ENCODE data around the gene C2orf78.
"Not testable (repeated sequence)": the region's sequence is repeated elsewhere in the genome, so short reads cannot be mapped to it uniquely, and the experiment has no call there.

The C2orf78 gene, protein sequence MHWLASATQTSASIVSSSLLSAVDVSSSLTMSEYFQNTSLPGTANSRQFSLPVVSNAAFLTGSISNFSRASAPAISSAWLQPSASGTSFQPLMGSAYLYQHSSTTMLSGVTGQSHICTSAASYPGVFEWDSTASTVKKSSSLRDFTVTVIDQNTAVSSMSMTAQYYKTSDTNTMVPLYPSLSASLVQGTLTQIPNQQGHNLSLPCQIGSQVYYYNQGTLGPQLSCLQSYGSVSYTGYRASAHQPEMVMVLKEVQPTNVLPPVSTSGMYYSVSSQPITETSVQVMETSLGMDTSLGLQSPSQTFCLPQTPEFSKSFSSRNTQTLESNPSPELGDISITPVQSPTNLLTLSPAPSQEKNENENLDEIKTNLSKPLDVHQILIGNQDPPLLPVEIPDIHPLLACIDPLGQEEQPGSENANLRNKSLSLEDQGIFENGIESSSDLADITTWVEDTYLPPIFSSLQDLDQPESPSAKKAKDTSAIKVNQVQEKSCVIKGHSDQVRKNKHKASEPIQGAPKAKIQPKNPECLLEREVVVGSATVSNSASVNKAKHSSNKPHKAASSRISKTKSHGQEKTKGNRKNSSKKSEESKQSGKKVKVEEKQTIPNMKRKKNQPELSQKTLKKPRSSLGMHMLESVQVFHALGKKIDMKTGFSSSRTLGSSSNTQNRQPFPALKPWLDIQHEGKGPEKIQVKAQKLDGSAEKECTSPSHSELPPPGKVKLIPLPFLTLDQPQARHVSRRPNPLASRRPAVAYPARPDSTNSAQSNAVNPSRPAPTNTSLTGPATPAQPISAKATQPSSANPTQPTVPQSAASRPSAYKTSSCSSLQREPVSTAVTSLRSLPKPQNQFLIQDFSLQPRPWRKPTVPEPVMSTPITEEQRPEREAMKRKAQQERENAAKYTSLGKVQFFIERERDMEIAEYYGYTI

DNA sequence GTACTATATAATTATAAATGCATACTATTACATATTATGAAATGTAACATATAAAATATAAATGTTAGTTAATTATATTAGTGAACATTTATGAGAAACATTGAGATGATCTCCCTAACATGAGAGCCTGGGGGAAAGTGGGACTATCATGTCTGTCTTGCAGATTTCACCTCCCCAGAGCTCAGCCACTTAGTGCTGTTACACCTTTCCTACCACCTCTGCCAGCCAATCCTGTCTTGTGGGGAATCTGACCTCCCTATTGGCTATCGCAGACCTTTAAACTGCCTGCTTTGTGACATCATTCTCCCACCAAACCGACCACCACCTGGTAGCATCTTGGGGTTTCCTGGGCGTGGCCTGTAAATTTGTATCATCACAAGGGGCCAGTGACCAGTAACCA, at the start of gene C2orf78:
Gene C2orf78 (plus strand): TSS at position 301 of the 400 bp plus-strand sequence. CDS start 127 bp downstream, outside the sequence.
- not testable (repeated sequence) for H3K4me3 Mint-ChIP-seq

DNA sequence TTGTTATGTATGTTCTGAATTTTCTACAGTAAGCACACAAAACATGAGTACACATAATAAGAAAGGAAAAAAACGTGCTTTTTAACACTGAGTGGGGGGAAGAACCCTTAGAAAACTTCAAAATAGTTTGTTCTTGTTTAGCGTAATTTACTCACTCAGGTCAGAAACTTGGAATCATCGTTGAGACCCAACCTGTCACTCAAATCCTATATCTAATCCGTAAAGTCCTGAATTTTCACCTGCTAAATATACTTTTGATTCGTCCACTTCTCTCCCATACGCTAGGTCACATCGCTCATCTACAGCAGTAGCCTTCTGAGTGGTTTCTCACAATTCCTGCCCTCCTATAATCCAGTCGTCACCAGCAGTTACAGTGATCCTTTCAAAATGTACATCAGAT, 47.6 kb upstream of the C2orf78 start:
- TF ChIP-seq, protein P1, sequence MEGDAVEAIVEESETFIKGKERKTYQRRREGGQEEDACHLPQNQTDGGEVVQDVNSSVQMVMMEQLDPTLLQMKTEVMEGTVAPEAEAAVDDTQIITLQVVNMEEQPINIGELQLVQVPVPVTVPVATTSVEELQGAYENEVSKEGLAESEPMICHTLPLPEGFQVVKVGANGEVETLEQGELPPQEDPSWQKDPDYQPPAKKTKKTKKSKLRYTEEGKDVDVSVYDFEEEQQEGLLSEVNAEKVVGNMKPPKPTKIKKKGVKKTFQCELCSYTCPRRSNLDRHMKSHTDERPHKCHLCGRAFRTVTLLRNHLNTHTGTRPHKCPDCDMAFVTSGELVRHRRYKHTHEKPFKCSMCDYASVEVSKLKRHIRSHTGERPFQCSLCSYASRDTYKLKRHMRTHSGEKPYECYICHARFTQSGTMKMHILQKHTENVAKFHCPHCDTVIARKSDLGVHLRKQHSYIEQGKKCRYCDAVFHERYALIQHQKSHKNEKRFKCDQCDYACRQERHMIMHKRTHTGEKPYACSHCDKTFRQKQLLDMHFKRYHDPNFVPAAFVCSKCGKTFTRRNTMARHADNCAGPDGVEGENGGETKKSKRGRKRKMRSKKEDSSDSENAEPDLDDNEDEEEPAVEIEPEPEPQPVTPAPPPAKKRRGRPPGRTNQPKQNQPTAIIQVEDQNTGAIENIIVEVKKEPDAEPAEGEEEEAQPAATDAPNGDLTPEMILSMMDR (IDR thresholded peaks at IDR 0.05), result no peak
- DNase-seq, result no peak
- Mint-ChIP-seq H3K9me3 (peaks cover 18% of the 10 kb centered on the region), H3K4me1 (peaks cover 15% of the 10 kb centered on the region), H3K27ac (peak overlapping the region; percentile 98), H3K36me3 (ENCODE audit: low read depth) (peaks cover 46% of the 10 kb centered on the region), H3K27me3 (ENCODE audit: low read depth, poor library complexity) (peaks cover 33% of the 10 kb centered on the region), H3K4me3 (peak overlapping the region; percentile 100)

More for the DNA sequence above, at the start of gene C2orf78:
- H3K27me3 Mint-ChIP-seq (ENCODE audit: low read depth, poor library complexity); H3K9me3 Mint-ChIP-seq; H3K4me1 Mint-ChIP-seq; H3K36me3 Mint-ChIP-seq (ENCODE audit: low read depth); H3K27ac Mint-ChIP-seq; DNase-seq: not testable (repeated sequence)

DNA sequence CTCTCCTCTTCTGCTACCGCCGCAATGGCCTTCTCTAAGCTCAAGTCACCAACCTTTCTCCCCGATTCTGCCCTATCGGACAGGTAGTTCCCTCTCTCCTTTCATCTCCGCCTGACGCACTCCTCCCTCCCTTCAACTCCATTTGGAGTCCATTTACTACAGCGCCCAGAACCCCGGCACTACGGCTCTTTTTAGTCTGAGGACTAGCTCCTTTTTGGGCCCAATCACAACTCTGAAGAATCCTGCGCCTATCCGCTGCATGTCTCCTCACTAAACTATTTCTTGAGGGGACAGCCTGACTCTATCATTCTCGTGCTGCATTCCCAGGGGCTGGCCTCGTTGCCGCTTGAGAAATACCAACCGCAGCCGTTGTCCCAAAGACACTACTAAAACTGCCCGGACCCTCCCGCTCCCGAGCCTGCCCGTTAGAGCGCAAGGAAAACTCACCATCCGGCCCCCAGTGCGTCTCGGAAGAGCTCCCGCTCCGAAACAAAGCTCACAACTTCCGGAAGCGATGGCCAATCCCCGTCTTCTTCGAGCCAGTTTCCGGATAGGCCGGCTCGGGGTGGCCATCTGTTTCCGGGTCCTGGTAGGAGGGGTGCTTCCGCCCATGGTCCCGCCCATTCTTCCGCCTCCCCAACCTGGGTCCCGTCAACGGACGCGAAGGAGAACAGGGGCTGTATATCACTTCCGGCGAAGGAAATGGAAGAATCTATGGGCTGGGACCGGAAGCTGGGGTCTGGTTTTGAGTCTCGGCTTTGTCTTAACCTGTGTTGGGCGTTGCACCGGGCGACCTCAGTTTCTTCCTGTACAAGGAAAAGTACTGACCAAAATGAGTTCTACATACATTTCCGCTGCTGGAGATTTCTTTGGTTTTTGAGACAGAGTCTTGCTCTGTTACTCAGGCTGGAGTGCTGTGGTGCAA, 46.9 kb upstream of the C2orf78 start, which contains the start of gene TPRKB:
Gene TPRKB (minus strand): TSS at position 491 of the 925 bp plus-strand sequence. CDS start 2,776 bp downstream, outside the sequence.
- H3K27me3 Mint-ChIP-seq (ENCODE audit: low read depth, poor library complexity), result peaks cover 41% of the 10 kb centered on the region
- H3K4me3 Mint-ChIP-seq, result peak within 1 kb of the TSS; percentile 100
- peaks cover 15% of the 10 kb centered on the region for H3K4me1 Mint-ChIP-seq
- TF ChIP-seq, protein P1 (IDR thresholded peaks at IDR 0.05), result no peak
- H3K27ac Mint-ChIP-seq, result peak within 1 kb of the TSS; percentile 98
- peak; percentile 81 for DNase-seq
- peaks cover 18% of the 10 kb centered on the region for H3K9me3 Mint-ChIP-seq
- peaks cover 47% of the 10 kb centered on the region for H3K36me3 Mint-ChIP-seq (ENCODE audit: low read depth)

DNA sequence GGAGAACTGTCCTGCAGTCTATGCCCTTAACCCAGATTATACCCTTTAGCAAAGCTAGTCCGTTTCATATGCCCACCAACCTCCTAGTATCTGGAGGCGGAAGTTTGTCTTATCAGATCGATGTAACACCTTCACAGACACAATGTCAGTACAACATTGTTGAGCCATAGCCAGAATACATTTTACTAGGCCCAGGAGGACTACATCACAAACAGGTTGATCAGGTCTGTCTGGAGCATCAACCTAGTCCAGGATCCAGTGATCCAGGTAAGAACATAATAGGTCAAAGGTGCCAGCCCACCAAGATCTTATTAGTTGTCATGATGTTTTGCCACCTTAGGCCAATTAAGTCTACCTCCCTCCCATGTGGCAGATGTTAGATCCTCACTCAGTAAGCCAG, 44.9 kb upstream of the C2orf78 start:
- H3K4me3 Mint-ChIP-seq, result no peak overlapping the region
- H3K9me3 Mint-ChIP-seq, result peaks cover 21% of the 10 kb centered on the region
- no peak for DNase-seq
- H3K4me1 Mint-ChIP-seq, result peaks cover 15% of the 10 kb centered on the region
- H3K27ac Mint-ChIP-seq, result no peak overlapping the region
- peaks cover 42% of the 10 kb centered on the region for H3K36me3 Mint-ChIP-seq (ENCODE audit: low read depth)
- peaks cover 43% of the 10 kb centered on the region for H3K27me3 Mint-ChIP-seq (ENCODE audit: low read depth, poor library complexity)
- TF ChIP-seq, protein P1 (IDR thresholded peaks at IDR 0.05), result no peak

DNA sequence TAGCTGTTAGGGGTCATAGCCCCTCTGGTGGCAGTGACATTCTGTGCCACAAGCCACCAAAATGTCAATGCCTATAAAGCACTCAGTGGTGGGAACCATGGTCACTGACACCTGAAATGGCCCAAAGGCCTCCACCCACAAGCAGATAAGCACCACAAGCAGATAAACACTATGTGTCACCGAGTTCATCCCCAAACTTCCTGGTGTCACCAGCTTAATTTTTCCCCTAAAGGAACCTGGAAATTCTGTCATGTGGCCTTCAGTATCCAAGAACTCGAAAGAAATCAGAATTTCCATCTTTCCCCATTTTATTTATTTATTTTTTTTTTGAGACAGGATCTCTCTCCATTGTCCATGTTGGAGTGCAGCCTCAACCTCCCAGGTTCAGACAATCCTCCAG, 43.2 kb upstream of the C2orf78 start:
- TF ChIP-seq, protein P1 (IDR thresholded peaks at IDR 0.05), result no peak
- no peak overlapping the region for H3K27ac Mint-ChIP-seq
- H3K36me3 Mint-ChIP-seq (ENCODE audit: low read depth), result peaks cover 51% of the 10 kb centered on the region
- H3K9me3 Mint-ChIP-seq, result peaks cover 23% of the 10 kb centered on the region
- peaks cover 43% of the 10 kb centered on the region for H3K27me3 Mint-ChIP-seq (ENCODE audit: low read depth, poor library complexity)
- peaks cover 13% of the 10 kb centered on the region for H3K4me1 Mint-ChIP-seq
- DNase-seq, result no peak
- no peak overlapping the region for H3K4me3 Mint-ChIP-seq
